Suppressor macrophage treated with lipopolysaccharide for 4 hours (primary cell): ENCODE measurements around the gene MLLT10.

Experiments used
- DNase-seq: peaks from one replicate; pipeline ENCODE4 v3.0.0-alpha.2; 2020

The MLLT10 gene

GRCh38 chr10:21517134-21518031 lies 16.6 kb upstream of the MLLT10 start:
- no peak for DNase-seq

GRCh38 chr10:21518149-21518640 lies 15.8 kb upstream of the MLLT10 start:
- no peak for DNase-seq

GRCh38 chr10:21518641-21519396 lies 15.2 kb upstream of the MLLT10 start:
- no peak for DNase-seq

- DNase-seq = no peak
These were observed 14.6 kb upstream of the MLLT10 start for GRCh38 chr10:21519397-21519933.

GRCh38 chr10:21519941-21520436 lies 14.0 kb upstream of the MLLT10 start:
- DNase-seq = peak; percentile 68

- DNase-seq = no peak
These were observed 13.5 kb upstream of the MLLT10 start for GRCh38 chr10:21520509-21520908.

GRCh38 chr10:21520949-21521348 lies 13.1 kb upstream of the MLLT10 start:
- no peak for DNase-seq

GRCh38 chr10:21521751-21522533 lies 12.1 kb upstream of the MLLT10 start:
- DNase-seq = no peak

GRCh38 chr10:21522631-21523406 lies 11.2 kb upstream of the MLLT10 start:
- DNase-seq = no peak

- DNase-seq = no peak
These were observed 10.4 kb upstream of the MLLT10 start for GRCh38 chr10:21523557-21524008.

- DNase-seq = no peak
These were observed 9.9 kb upstream of the MLLT10 start for GRCh38 chr10:21524131-21524525.

- peak; percentile 47 for DNase-seq
These were observed 9.3 kb upstream of the MLLT10 start for GRCh38 chr10:21524526-21525366.

GRCh38 chr10:21525367-21526187 lies 8.5 kb upstream of the MLLT10 start, which contains the start of gene SKIDA1:
SKIDA1 (minus strand) TSS chr10:21525682; CDS start chr10:21517822, 7,860 bp downstream.
- DNase-seq = peak; percentile 83

GRCh38 chr10:21526188-21526859 lies 7.7 kb upstream of the MLLT10 start:
- peak; percentile 54 for DNase-seq

GRCh38 chr10:21526860-21527597 lies 7.0 kb upstream of the MLLT10 start:
- peak; percentile 69 for DNase-seq

GRCh38 chr10:21527598-21528235 lies 6.3 kb upstream of the MLLT10 start:
- DNase-seq = peak; percentile 32

- DNase-seq = no peak
These were observed 5.6 kb upstream of the MLLT10 start for GRCh38 chr10:21528236-21529031.
